Stomach (tissue), 4 donors: ENCODE results near the gene ANKRD44.

Experiments
- CTCF ChIP-seq, 7 experiments: fragments of 450-650 bp in 4 of 7; fragments of 200-600 bp in 3 of 7; sonication (generic) in 3 of 7; IDR thresholded peaks; one replicate each; pipeline ENCODE4 v1.5.1; 2016 to 2019; ENCODE audit warnings: antibody characterized with exemption in 7 of 7, control low read depth in 2 of 7, mild to moderate bottlenecking in 1 of 7
- POLR2A ChIP-seq, 4 donors: fragments of 450-650 bp; IDR thresholded peaks; one replicate each; pipeline ENCODE4 v1.6.1; 2016; ENCODE audit warnings: antibody characterized with exemption in 4 of 4, control low read depth in 2 of 4, mild to moderate bottlenecking in 1 of 4, moderate library complexity in 1 of 4

DNA sequence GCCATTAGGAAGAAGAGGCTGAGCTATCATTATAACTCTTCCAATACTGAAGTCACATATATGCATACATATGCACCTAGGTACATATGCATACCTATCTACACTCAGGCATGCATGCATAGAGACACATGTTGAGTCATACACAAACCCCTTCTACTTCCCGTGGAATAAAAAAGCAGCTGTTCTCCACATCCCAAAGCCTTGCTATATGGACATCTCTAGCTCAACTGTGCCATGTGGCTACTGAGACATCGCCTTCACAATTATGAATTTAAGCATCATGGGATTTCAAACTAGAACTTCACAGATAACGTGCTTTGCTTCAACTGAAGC is 120.5 kb downstream of the ANKRD44 start:
- TF ChIP-seq POLR2A (IDR thresholded peaks at IDR 0.05): no peak
- no peak for TF ChIP-seq CTCF (IDR thresholded peaks at IDR 0.05)
